HCT116 (cell line): ENCODE data around the gene STK32B. TPM values are rescaled to one million over a fixed set of nuclear protein-coding genes. Genes with fewer than 3 reads are reported as not detected.

ENCODE experiments used
- ATAC-seq: fragments of 200-7000 bp; cut with Tn5 transposase; 2 replicates; pipeline ENCODE4 v1.9.1; 2020; ENCODE audit warnings: mild to moderate bottlenecking, moderate library complexity
- BruUV-seq: library from RNA; stranded (reverse); fragments of 400-500 nt; replicated peaks from 2 replicates; lab custom pipeline; 2021; lab: Mats Ljungman, UMichigan
- CTCF ChIA-PET: fragments of 300-600 bp; sonication (Branson Sonifier 250); formaldehyde crosslinking; loops from one replicate; lab custom pipeline; 2021; ENCODE audit warnings: antibody characterized with exemption; lab: Charles Lee
- POLR2A ChIA-PET: fragments of 300-600, 350-600 bp; sonication (Branson Sonifier 250); formaldehyde crosslinking; loops from one replicate; lab custom pipeline; 2021; ENCODE audit warnings: antibody characterized with exemption; lab: Charles Lee
- RAD21 ChIA-PET, 2 experiments: fragments of 300-600 bp; sonication (Branson Sonifier 250); formaldehyde crosslinking; loops; one replicate each; lab custom pipeline; 2023; ENCODE audit warnings: low total read pairs in 2 of 2; ENCODE audit not compliant: uncharacterized antibody in 2 of 2, unreplicated experiment in 2 of 2, low non-redundant PET in 1 of 2; lab: Charles Lee
- DNase-seq: peaks from one replicate; pipeline ENCODE4 v3.0.0-alpha.2; 2010; ENCODE audit warnings: low read depth, low spot score
- H2AFZ ChIP-seq: fragments of 200-600 bp; shearing (Covaris generic), sonication (generic); 2 replicates; pipeline ENCODE4 v1.6.1; 2017; ENCODE audit warnings: low read depth, mixed run types, mixed read lengths, antibody characterized with exemption, low read length; ENCODE audit not compliant: poor library complexity, severe bottlenecking
- H3K27ac ChIP-seq: 2 replicates; pipeline ENCODE4 v1.5.1; 2012; ENCODE audit warnings: low read depth, low read length
- H3K27me3 ChIP-seq: fragments of 200-600 bp; sonication (generic); 2 replicates; pipeline ENCODE4 v1.6.1; 2016; ENCODE audit warnings: mixed run types, low read length, mixed read lengths; ENCODE audit not compliant: insufficient read depth
- H3K36me3 ChIP-seq, 2 experiments: fragments of 200-500 bp in 1 of 2; fragments of 200-600 bp in 1 of 2; sonication (Bioruptor generic) in 1 of 2; sonication (generic) in 1 of 2; 2 replicates each; pipeline versions ENCODE4 v1.5.1 to v1.6.1; 2014 to 2016; ENCODE audit warnings: low read length in 2 of 2, inconsistent platforms in 1 of 2, mixed read lengths in 1 of 2, mixed run types in 1 of 2; ENCODE audit not compliant: insufficient read depth in 2 of 2, control insufficient read depth in 1 of 2
- H3K4me1 ChIP-seq, 2 experiments: fragments of 200-600 bp in 1 of 2; sonication (generic) in 1 of 2; 2 replicates each; pipeline versions ENCODE4 v1.5.1 to v1.6.1; 2012 to 2017; ENCODE audit warnings: low read length in 2 of 2, inconsistent platforms in 1 of 2, mild to moderate bottlenecking in 1 of 2, mixed read lengths in 1 of 2, mixed run types in 1 of 2, moderate library complexity in 1 of 2; ENCODE audit not compliant: insufficient read depth in 2 of 2, control insufficient read depth in 1 of 2
- H3K4me2 ChIP-seq: fragments of 200-600 bp; sonication (generic); 2 replicates; pipeline ENCODE4 v1.6.1; 2017; ENCODE audit warnings: mixed run types, low read length, mixed read lengths
- H3K4me3 ChIP-seq, 2 experiments: fragments of 200-600 bp in 1 of 2; sonication (generic) in 1 of 2; replicated peaks in 1 of 2; 2 replicates each; pipeline ENCODE4 v1.5.1; 2011 to 2016; ENCODE audit warnings: low read length in 2 of 2, control low read depth in 1 of 2, low read depth in 1 of 2, mild to moderate bottlenecking in 1 of 2, mixed read lengths in 1 of 2, mixed run types in 1 of 2
- H3K79me2 ChIP-seq: fragments of 200-600 bp; sonication (generic); 2 replicates; pipeline ENCODE4 v1.6.1; 2017; ENCODE audit warnings: mild to moderate bottlenecking, mixed run types, low read length, moderate library complexity, mixed read lengths; ENCODE audit not compliant: insufficient read depth
- H3K9ac ChIP-seq: fragments of 200-600 bp; sonication (generic); 2 replicates; pipeline ENCODE4 v1.6.1; 2016; ENCODE audit warnings: low read length, mixed read lengths
- H3K9me2 ChIP-seq: fragments of 200-600 bp; sonication (generic), shearing (Covaris generic); 2 replicates; pipeline ENCODE4 v1.6.1; 2017; ENCODE audit warnings: mixed run types, mild to moderate bottlenecking, moderate library complexity; ENCODE audit not compliant: insufficient read depth
- H3K9me3 ChIP-seq, 2 experiments: fragments of 200-500 bp in 1 of 2; fragments of 200-600 bp in 1 of 2; sonication (Bioruptor generic) in 1 of 2; sonication (generic) in 1 of 2; 2 replicates each; pipeline ENCODE4 v1.6.1; 2014 to 2017; ENCODE audit warnings: low read length in 2 of 2, mixed read lengths in 2 of 2, inconsistent platforms in 1 of 2, low read depth in 1 of 2, mild to moderate bottlenecking in 1 of 2, mixed run types in 1 of 2, moderate library complexity in 1 of 2; ENCODE audit not compliant: control insufficient read depth in 1 of 2, insufficient read depth in 1 of 2
- H4K20me1 ChIP-seq: fragments of 200-600 bp; sonication (generic), shearing (Covaris generic); 2 replicates; pipeline ENCODE4 v1.6.1; 2017; ENCODE audit warnings: mixed run types, mild to moderate bottlenecking, moderate library complexity; ENCODE audit not compliant: insufficient read depth
- CEBPB ChIP-seq: IDR thresholded peaks from 2 replicates; pipeline ENCODE4 v1.6.1; 2012; ENCODE audit warnings: low read depth
- CTCF ChIP-seq, 3 experiments: fragments of 200-600 bp in 1 of 3; sonication (generic) in 1 of 3; IDR thresholded peaks in 2 of 3; conservative IDR thresholded peaks in 1 of 3; 2 replicates each; pipeline ENCODE4 v1.5.1; 2012 to 2017; ENCODE audit warnings: low read depth in 2 of 3, low read length in 2 of 3, antibody characterized with exemption in 1 of 3, borderline replicate concordance in 1 of 3, control low read depth in 1 of 3, mild to moderate bottlenecking in 1 of 3, mixed read lengths in 1 of 3, mixed run types in 1 of 3, moderate library complexity in 1 of 3; ENCODE audit not compliant: insufficient read depth in 1 of 3
- EGR1 ChIP-seq: IDR thresholded peaks from 2 replicates; pipeline ENCODE4 v1.6.1; 2012; ENCODE audit warnings: low read depth
- ELF1 ChIP-seq: IDR thresholded peaks from 2 replicates; pipeline ENCODE4 v1.6.1; 2012; ENCODE audit warnings: low read depth, borderline replicate concordance
- EZH2 ChIP-seq: fragments of 200-600 bp; sonication (generic); IDR thresholded peaks from 2 replicates; pipeline ENCODE4 v1.6.1; 2017; ENCODE audit warnings: antibody characterized with exemption, mixed run types
- EZH2phosphoT487 ChIP-seq: fragments of 200-600 bp; IDR thresholded peaks from 2 replicates; pipeline ENCODE4 v1.6.1; 2018; ENCODE audit warnings: antibody characterized with exemption, borderline replicate concordance
- FOSL1 ChIP-seq: IDR thresholded peaks from 2 replicates; pipeline ENCODE4 v1.6.1; 2012; ENCODE audit warnings: low read depth
- MAX ChIP-seq: IDR thresholded peaks from 2 replicates; pipeline ENCODE4 v1.6.1; 2012
- POLR2A ChIP-seq: IDR thresholded peaks from 2 replicates; pipeline ENCODE4 v1.7.0; 2011; ENCODE audit warnings: borderline replicate concordance; ENCODE audit not compliant: insufficient read depth, insufficient read length; ENCODE audit errors: extremely low read depth
- RAD21 ChIP-seq: IDR thresholded peaks from 2 replicates; pipeline ENCODE4 v1.6.1; 2012; ENCODE audit warnings: low read depth, mild to moderate bottlenecking
- REST ChIP-seq: IDR thresholded peaks from 2 replicates; pipeline ENCODE4 v1.6.1; 2012; ENCODE audit warnings: low read depth
- SIN3A ChIP-seq: IDR thresholded peaks from 2 replicates; pipeline ENCODE4 v1.6.1; 2012; ENCODE audit warnings: low read depth
- SP1 ChIP-seq: IDR thresholded peaks from 2 replicates; pipeline ENCODE4 v1.6.1; 2012; ENCODE audit warnings: low read depth
- SRF ChIP-seq: IDR thresholded peaks from 2 replicates; pipeline ENCODE4 v1.6.1; 2012; ENCODE audit warnings: low read depth
- TCF7L2 ChIP-seq: IDR thresholded peaks from 2 replicates; pipeline ENCODE4 v1.7.0; 2011; ENCODE audit warnings: borderline replicate concordance, inconsistent platforms; ENCODE audit not compliant: insufficient read depth, insufficient read length; ENCODE audit errors: extremely low read depth
- YY1 ChIP-seq: IDR thresholded peaks from 2 replicates; pipeline ENCODE4 v1.6.1; 2011; ENCODE audit warnings: low read length, low read depth, moderate library complexity, mild to moderate bottlenecking; ENCODE audit not compliant: insufficient replicate concordance; ENCODE audit errors: extremely low read depth
- ZBTB33 ChIP-seq: IDR thresholded peaks from 2 replicates; pipeline ENCODE4 v1.6.1; 2011; ENCODE audit warnings: mild to moderate bottlenecking, low read length, moderate library complexity; ENCODE audit not compliant: insufficient replicate concordance; ENCODE audit errors: extremely low read depth
- ZFX ChIP-seq: fragments of 450-650 bp; IDR thresholded peaks from 2 replicates; pipeline ENCODE4 v1.6.1; 2017
- ZNF274 ChIP-seq: fragments of 200-500 bp; sonication (Bioruptor generic); IDR thresholded peaks from 2 replicates; pipeline ENCODE4 v1.6.1; 2014; ENCODE audit warnings: mild to moderate bottlenecking, low read depth, low read length, inconsistent platforms
- intact Hi-C: fragments of 100-400 bp; cut with micrococcal nuclease; formaldehyde crosslinking; loops from 2 replicates; pipeline ENCODE4 v1.10.0; 2022
- total RNA-seq: library from RNA; stranded (reverse); gene quantifications from one replicate; pipeline ENCODE4 v1.2.1, GENCODE V29; 2021; ENCODE audit not compliant: unreplicated experiment

The STK32B gene
- total RNA-seq, 1 experiment from 2014 or later: not detected

- peaks cover 32% of the 10 kb centered on the region for H3K27me3 ChIP-seq
- H3K27ac ChIP-seq: no peak overlapping the region
- H4K20me1 ChIP-seq: no peaks in the 10 kb centered on the region
- intact Hi-C loops: no loop called here
- no peaks in the 10 kb centered on the region; a peak in 1 of 4 replicates for H3K9me3 ChIP-seq
- no peaks in the 10 kb centered on the region for H3K9me2 ChIP-seq
- BruUV-seq: no TSS peak
- H3K36me3 ChIP-seq: no peaks in the 10 kb centered on the region
- H3K4me1 ChIP-seq: no peaks in the 10 kb centered on the region
- CTCF ChIA-PET: no interaction called here
- DNase-seq: no peak
- TF ChIP-seq CTCF (IDR thresholded peaks at IDR 0.05 in 2 of 3, conservative IDR thresholded peaks at IDR 0.05 in 1 of 3; ENCODE audit: borderline replicate concordance in 1 of 3, insufficient read depth in 1 of 3, low read depth in 2 of 3, low read length in 2 of 3) (no peak), POLR2A (no peak), EZH2 (no peak), REST (no peak), TCF7L2 (no peak), RAD21 (no peak), ZFX (no peak), YY1 (no peak), CEBPB (no peak), SP1 (no peak), SRF (no peak), EZH2phosphoT487 (no peak), EGR1 (no peak), MAX (no peak), ZBTB33 (no peak), SIN3A (no peak), FOSL1 (no peak), ZNF274 (no peak), ELF1 (no peak)
- H3K9ac ChIP-seq: no peak overlapping the region
- H3K4me3 ChIP-seq: no peak overlapping the region
- ATAC-seq: no peak
- POLR2A ChIA-PET: no interaction called here
- no peaks in the 10 kb centered on the region for H3K79me2 ChIP-seq
- no peak overlapping the region for H2AFZ ChIP-seq
- no peak overlapping the region for H3K4me2 ChIP-seq
- RAD21 ChIA-PET: no interaction called here
Measured at GRCh38 chr4:5416637-5417036, 365.4 kb downstream of the STK32B start.
